MM.1S (cell line): ENCODE results near the gene SPSB3.

Source experiments
- EZH2 ChIP-seq: fragments of 300-600 bp; sonication (generic); optimal IDR thresholded peaks from 2 replicates; pipeline ENCODE3; 2017; ENCODE audit warnings: low read depth, mild to moderate bottlenecking, antibody characterized with exemption, low read length, mixed read lengths
- EZH2phosphoT487 ChIP-seq: fragments of 300-600 bp; sonication (generic); IDR thresholded peaks from 2 replicates; pipeline ENCODE4 v1.6.1; 2018; ENCODE audit warnings: antibody characterized with exemption, low read length
- TF ChIP-seq, protein P1 (sequence below): fragments of 300-600 bp; sonication (generic); IDR thresholded peaks from 2 replicates; pipeline ENCODE4 v1.5.1; 2016; ENCODE audit warnings: antibody characterized with exemption, low read length, mixed read lengths

DNA sequence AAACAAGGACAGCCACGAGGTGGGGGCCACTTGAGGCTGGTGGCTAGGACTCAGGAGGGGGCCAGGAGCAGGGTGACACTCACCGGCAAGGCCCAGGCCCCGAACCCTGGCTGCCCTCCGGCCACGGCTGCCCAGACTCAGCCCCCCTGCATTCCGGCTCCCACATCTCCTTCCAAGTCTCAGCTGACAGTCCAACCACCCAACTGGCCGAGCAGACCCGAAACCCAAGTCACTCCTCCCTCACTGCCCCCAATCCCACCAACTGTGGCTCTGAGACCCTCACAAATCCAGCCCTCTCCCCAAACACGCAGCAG, 34.9 kb upstream of the SPSB3 start:
- TF ChIP-seq, protein P1, sequence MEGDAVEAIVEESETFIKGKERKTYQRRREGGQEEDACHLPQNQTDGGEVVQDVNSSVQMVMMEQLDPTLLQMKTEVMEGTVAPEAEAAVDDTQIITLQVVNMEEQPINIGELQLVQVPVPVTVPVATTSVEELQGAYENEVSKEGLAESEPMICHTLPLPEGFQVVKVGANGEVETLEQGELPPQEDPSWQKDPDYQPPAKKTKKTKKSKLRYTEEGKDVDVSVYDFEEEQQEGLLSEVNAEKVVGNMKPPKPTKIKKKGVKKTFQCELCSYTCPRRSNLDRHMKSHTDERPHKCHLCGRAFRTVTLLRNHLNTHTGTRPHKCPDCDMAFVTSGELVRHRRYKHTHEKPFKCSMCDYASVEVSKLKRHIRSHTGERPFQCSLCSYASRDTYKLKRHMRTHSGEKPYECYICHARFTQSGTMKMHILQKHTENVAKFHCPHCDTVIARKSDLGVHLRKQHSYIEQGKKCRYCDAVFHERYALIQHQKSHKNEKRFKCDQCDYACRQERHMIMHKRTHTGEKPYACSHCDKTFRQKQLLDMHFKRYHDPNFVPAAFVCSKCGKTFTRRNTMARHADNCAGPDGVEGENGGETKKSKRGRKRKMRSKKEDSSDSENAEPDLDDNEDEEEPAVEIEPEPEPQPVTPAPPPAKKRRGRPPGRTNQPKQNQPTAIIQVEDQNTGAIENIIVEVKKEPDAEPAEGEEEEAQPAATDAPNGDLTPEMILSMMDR, result no peak
- TF ChIP-seq EZH2 (no peak), EZH2phosphoT487 (no peak)
